ENCODE measurements around the gene C12orf57. TPM values are rescaled to one million over a fixed set of nuclear protein-coding genes. Genes with fewer than 3 reads are reported as not detected.

The C12orf57 gene
- total and polyA plus RNA-seq, 2 experiments from 2014 or later, result 204 to 262 TPM

- Mint-ChIP-seq H3K27ac (no peak overlapping the region), H3K27me3 (ENCODE audit: insufficient read depth, low read depth, poor library complexity) (peaks cover 17% of the 10 kb centered on the region), H3K36me3 (ENCODE audit: low read depth) (peaks cover 50% of the 10 kb centered on the region), H3K4me1 (peaks cover 39% of the 10 kb centered on the region), H3K4me3 (peak overlapping the region; percentile 97), H3K9me3 (no peaks in the 10 kb centered on the region)
- Histone ChIP-seq H3K27me3 (ENCODE audit: insufficient read depth) (no peaks in the 10 kb centered on the region), H2AFZ (no peak overlapping the region), H3K9me2 (ENCODE audit: insufficient read depth) (no peaks in the 10 kb centered on the region), H3K79me2 (replicated peaks; ENCODE audit: insufficient read depth) (peaks cover 8% of the 10 kb centered on the region), H3F3A (replicated peaks; ENCODE audit: low read depth) (0 out of 2 replicates have a peak, but pooled peaks cover 15% of the 10 kb centered on the region), H3K4me2 (no peak overlapping the region), H3K4me3 (no peak overlapping the region), H3K36me3 (ENCODE audit: insufficient read depth) (peaks cover 6% of the 10 kb centered on the region), H3K27ac (ENCODE audit: low read depth) (no peak overlapping the region), H3K4me1 (ENCODE audit: insufficient read depth) (peaks cover 19% of the 10 kb centered on the region), H4K20me1 (replicated peaks; ENCODE audit: insufficient read depth) (no peaks in the 10 kb centered on the region)
- DNase-seq (ENCODE audit: low spot score) (no peak), ATAC-seq (no peak)
- TF ChIP-seq EZH2 (IDR thresholded peaks at IDR 0.05; ENCODE audit: low read depth, unreplicated experiment) (no peak), JUNB (IDR thresholded peaks at IDR 0.05; ENCODE audit: unreplicated experiment) (no peak), ETS1 (IDR thresholded peaks at IDR 0.05) (no peak), ZNF331 (CRISPR knock-in tag; IDR thresholded peaks at IDR 0.05; ENCODE audit: low read depth) (no peak), ZNF114 (CRISPR knock-in tag; IDR thresholded peaks at IDR 0.05) (no peak), STAT1 (IDR thresholded peaks at IDR 0.05; ENCODE audit: unreplicated experiment) (no peak), EZH2phosphoT487 (IDR thresholded peaks at IDR 0.05; ENCODE audit: unreplicated experiment) (no peak), NANOG (IDR thresholded peaks at IDR 0.05; ENCODE audit: borderline replicate concordance) (no peak), ZNF462 (CRISPR knock-in tag; IDR thresholded peaks at IDR 0.05) (no peak), REST (IDR thresholded peaks at IDR 0.05; ENCODE audit: unreplicated experiment) (no peak), CTCF (conservative IDR thresholded peaks at IDR 0.05; ENCODE audit: low read depth in 2 of 2) (no peak), CREB1 (CRISPR knock-in tag; IDR thresholded peaks at IDR 0.05; ENCODE audit: low read depth) (no peak), POLR2AphosphoS5 (IDR thresholded peaks at IDR 0.05; ENCODE audit: low read depth) (no peak)
Measured at GRCh38 chr12:6916426-6917200, 27.2 kb upstream of the C12orf57 start.
